Aorta (tissue), 5 donors: ENCODE measurements around the gene PPCDC. TPM values are rescaled to one million over a fixed set of nuclear protein-coding genes. Genes with fewer than 3 reads are reported as not detected.

Source experiments
- ATAC-seq: fragments of 200-7000 bp; cut with Tn5 transposase; one replicate; pipeline ENCODE4 v1.9.1; 2022; ENCODE audit warnings: moderate library complexity; ENCODE audit not compliant: low FRiP score
- DNase-seq, 2 donors: peaks; one replicate each; pipeline ENCODE4 v3.0.0-alpha.2; 2020
- H3K27ac ChIP-seq, 2 donors: one replicate each; pipeline ENCODE4 v1.5.1; 2013; ENCODE audit warnings: low read length in 2 of 2, mild to moderate bottlenecking in 2 of 2, moderate library complexity in 2 of 2, control low read depth in 1 of 2, inconsistent platforms in 1 of 2, low read depth in 1 of 2
- H3K27me3 ChIP-seq, 2 donors: one replicate each; pipeline ENCODE4 v1.6.1; 2013; ENCODE audit warnings: control low read depth in 1 of 2, low read length in 1 of 2, mild to moderate bottlenecking in 1 of 2, moderate library complexity in 1 of 2; ENCODE audit not compliant: insufficient read depth in 2 of 2, control insufficient read depth in 1 of 2
- H3K36me3 ChIP-seq, 2 donors: one replicate each; pipeline ENCODE4 v1.6.1; 2013; ENCODE audit warnings: control low read depth in 1 of 2, low read length in 1 of 2, mild to moderate bottlenecking in 1 of 2; ENCODE audit not compliant: insufficient read depth in 2 of 2, control insufficient read depth in 1 of 2
- H3K4me1 ChIP-seq, 2 donors: one replicate each; pipeline ENCODE4 v1.6.1; 2013; ENCODE audit warnings: low read length in 2 of 2, control low read depth in 1 of 2, mild to moderate bottlenecking in 1 of 2, moderate library complexity in 1 of 2; ENCODE audit not compliant: insufficient read depth in 2 of 2, control insufficient read depth in 1 of 2
- H3K4me3 ChIP-seq, 2 donors: one replicate each; pipeline ENCODE4 v1.5.1; 2013; ENCODE audit warnings: low read length in 2 of 2, control low read depth in 1 of 2, mild to moderate bottlenecking in 1 of 2
- H3K9me3 ChIP-seq: one replicate; pipeline ENCODE4 v1.6.1; 2013; ENCODE audit warnings: mild to moderate bottlenecking, low read length; ENCODE audit not compliant: control insufficient read depth
- WGBS, 2 donors: extraction: QIAGEN DNeasy Blood & Tissue Kit; methylation state at CpG; one replicate each; pipeline ENCODE4 v1.1.7; 2013; 5-methylcytosine and 5-hydroxymethylcytosine counted together
- intact Hi-C, 2 donors: fragments of 100-400 bp; cut with DNase I; formaldehyde crosslinking; loops; one replicate each; pipeline versions ENCODE4 v1.14.2 to v1.15.0; 2022
- polyA plus RNA-seq, 2 donors: library from polyadenylated mRNA; stranded (reverse); fragments of 200-250 nt; gene quantifications; one replicate each; pipeline ENCODE4 v1.2.3, GENCODE V29; 2013
- total RNA-seq, 2 donors: library from RNA; stranded (reverse); fragmentation: NEBNext Ultra II Directional; extraction: Animal tissue kit (Norgen Biotek cat#: 25700); gene quantifications; one replicate each; pipeline ENCODE4 v1.2.1, GENCODE V29; 2021
- donor health status: healthy with polysubstance abuse.
- donor health status: Bipolar disorder and iron deficiency.
- donor health status: DM: no; HTN: no; CAD: no.
- donor health status: DM: no; HTN: no; CAD: no.
- donor health status: DM: yes; HTN: yes; CAD: no.

Gene PPCDC
- total and polyA plus RNA-seq, 4 donors, result 8.2 to 22.6 (median 15.1) TPM

- H3K27me3 ChIP-seq, result no peaks in the 10 kb centered on the region
- DNase-seq (peak in 1 of 2 donors; percentile 49), ATAC-seq (no peak)
- H3K27ac ChIP-seq, result no peak overlapping the region
- H3K4me3 ChIP-seq, result no peak overlapping the region
- 86 to 87% methylated on average over 7 of the region's 7 CpGs for WGBS, 2 donors
- no peaks in the 10 kb centered on the region for H3K4me1 ChIP-seq
- intact Hi-C loops, result no loop called here
- H3K36me3 ChIP-seq, result no peaks in the 10 kb centered on the region
- no peaks in the 10 kb centered on the region for H3K9me3 ChIP-seq
Measured at GRCh38 chr15:75097939-75098338, 74.5 kb downstream of the PPCDC start.

- H3K27ac ChIP-seq, result no peak overlapping the region
- no peaks in the 10 kb centered on the region for H3K27me3 ChIP-seq
- H3K4me3 ChIP-seq, result no peak overlapping the region
- intact Hi-C loops, result no loop called here
- no peaks in the 10 kb centered on the region for H3K4me1 ChIP-seq
- no peaks in the 10 kb centered on the region for H3K36me3 ChIP-seq
- WGBS, 2 donors, result 94 to 97% methylated on average over 4 of the region's 4 CpGs
- H3K9me3 ChIP-seq, result no peaks in the 10 kb centered on the region
- DNase-seq (no peak), ATAC-seq (no peak)
Measured at GRCh38 chr15:75098404-75098803, 75.0 kb downstream of the PPCDC start.

Other genes starting within 250 kb of the PPCDC start
- 10 to 100 TPM; 34.9 to 55.2 TPM for gene CSK, start 241.5 kb upstream of the PPCDC start, total RNA-seq
- 10 to 100 TPM; 21.8 to 29.8 TPM for gene CSK, start 241.5 kb upstream of the PPCDC start, polyA plus RNA-seq
- gene LMAN1L, start 210.8 kb upstream of the PPCDC start, total RNA-seq, result under 1 TPM in 1 of 2 donors, not detected in 1; 0.30 TPM
- gene LMAN1L, start 210.8 kb upstream of the PPCDC start, polyA plus RNA-seq, result under 1 TPM in 1 of 2 donors, not detected in 1; 0.15 TPM
- gene CPLX3, start 197.0 kb upstream of the PPCDC start, total RNA-seq, result not detected
- under 1 TPM; 0.05 to 0.13 TPM for gene CPLX3, start 197.0 kb upstream of the PPCDC start, polyA plus RNA-seq
- gene ULK3, start 180.4 kb upstream of the PPCDC start, total RNA-seq, result 10 to 100 TPM; 19.3 to 31.6 TPM
- gene ULK3, start 180.4 kb upstream of the PPCDC start, polyA plus RNA-seq, result 10 to 100 TPM; 17.7 to 43.6 TPM
- gene SCAMP2, start 150.2 kb upstream of the PPCDC start, total RNA-seq, result 10 to 100 TPM; 62.2 to 65.0 TPM
- 10 to 100 TPM; 21.8 to 30.4 TPM for gene SCAMP2, start 150.2 kb upstream of the PPCDC start, polyA plus RNA-seq
- 10 to 100 TPM; 24.4 to 31.1 TPM for gene MPI, start 133.5 kb upstream of the PPCDC start, total RNA-seq
- gene MPI, start 133.5 kb upstream of the PPCDC start, polyA plus RNA-seq, result 10 to 100 TPM; 21.3 to 28.0 TPM
- 10 to 100 TPM; 64.7 to 88.4 TPM for gene FAM219B, start 116.7 kb upstream of the PPCDC start, total RNA-seq
- gene FAM219B, start 116.7 kb upstream of the PPCDC start, polyA plus RNA-seq, result 10 to 100 TPM; 29.6 to 61.2 TPM
- 10 to 100 TPM; 72.6 to 79.6 TPM for gene COX5A, start 85.5 kb upstream of the PPCDC start, total RNA-seq
- gene COX5A, start 85.5 kb upstream of the PPCDC start, polyA plus RNA-seq, result 100 to 1,000 TPM; 128 to 222 TPM
- 1 to 10 TPM; 3.6 to 5.8 TPM for gene RPP25, start 66.8 kb upstream of the PPCDC start, total RNA-seq
- 1 to 10 TPM; 2.7 to 6.5 TPM for gene RPP25, start 66.8 kb upstream of the PPCDC start, polyA plus RNA-seq
- 1 to 10 TPM; 3.7 to 5.8 TPM for gene SCAMP5, start 28.0 kb upstream of the PPCDC start, total RNA-seq
- gene SCAMP5, start 28.0 kb upstream of the PPCDC start, polyA plus RNA-seq, result 1 to 10 TPM in 1 of 2 donors, under 1 TPM in 1; 0.64 to 9.4 TPM
- gene C15orf39, start 178.3 kb downstream of the PPCDC start, total RNA-seq, result 10 to 100 TPM; 24.6 to 26.8 TPM
- gene C15orf39, start 178.3 kb downstream of the PPCDC start, polyA plus RNA-seq, result 1 to 10 TPM; 8.1 to 8.6 TPM
- not detected for gene GOLGA6C, start 234.7 kb downstream of the PPCDC start, total RNA-seq
- gene GOLGA6C, start 234.7 kb downstream of the PPCDC start, polyA plus RNA-seq, result not detected